Mammary epithelial cell (primary cell): ENCODE results near the gene ZHX3.

Experiments used
- EZH2 ChIP-seq: IDR thresholded peaks from 2 replicates; pipeline ENCODE4 v1.6.1; 2012; ENCODE audit warnings: low read length, inconsistent platforms, borderline replicate concordance
- TF ChIP-seq, protein P1 (sequence below), 2 donors: IDR thresholded peaks in 1 of 2; conservative IDR thresholded peaks in 1 of 2; 2 replicates each; pipeline ENCODE4 v1.5.1; 2011 to 2012; ENCODE audit warnings: inconsistent platforms in 2 of 2, low read length in 2 of 2, mild to moderate bottlenecking in 2 of 2, control low read depth in 1 of 2, low read depth in 1 of 2; ENCODE audit not compliant: insufficient read depth in 1 of 2; ENCODE audit errors: extremely low read depth in 1 of 2

- TF ChIP-seq, protein P1, sequence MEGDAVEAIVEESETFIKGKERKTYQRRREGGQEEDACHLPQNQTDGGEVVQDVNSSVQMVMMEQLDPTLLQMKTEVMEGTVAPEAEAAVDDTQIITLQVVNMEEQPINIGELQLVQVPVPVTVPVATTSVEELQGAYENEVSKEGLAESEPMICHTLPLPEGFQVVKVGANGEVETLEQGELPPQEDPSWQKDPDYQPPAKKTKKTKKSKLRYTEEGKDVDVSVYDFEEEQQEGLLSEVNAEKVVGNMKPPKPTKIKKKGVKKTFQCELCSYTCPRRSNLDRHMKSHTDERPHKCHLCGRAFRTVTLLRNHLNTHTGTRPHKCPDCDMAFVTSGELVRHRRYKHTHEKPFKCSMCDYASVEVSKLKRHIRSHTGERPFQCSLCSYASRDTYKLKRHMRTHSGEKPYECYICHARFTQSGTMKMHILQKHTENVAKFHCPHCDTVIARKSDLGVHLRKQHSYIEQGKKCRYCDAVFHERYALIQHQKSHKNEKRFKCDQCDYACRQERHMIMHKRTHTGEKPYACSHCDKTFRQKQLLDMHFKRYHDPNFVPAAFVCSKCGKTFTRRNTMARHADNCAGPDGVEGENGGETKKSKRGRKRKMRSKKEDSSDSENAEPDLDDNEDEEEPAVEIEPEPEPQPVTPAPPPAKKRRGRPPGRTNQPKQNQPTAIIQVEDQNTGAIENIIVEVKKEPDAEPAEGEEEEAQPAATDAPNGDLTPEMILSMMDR (conservative IDR thresholded peaks at IDR 0.05 in 1 of 2, IDR thresholded peaks at IDR 0.05 in 1 of 2; ENCODE audit: extremely low read depth in 1 of 2, insufficient read depth in 1 of 2, low read depth in 1 of 2, low read length in 2 of 2) = no peak
- no peak for TF ChIP-seq EZH2
Observed at GRCh38 chr20:41165001-41165882, 152.3 kb downstream of the ZHX3 start.
